HepG2 (cell line): ENCODE measurements around the gene NINJ2. TPM values are rescaled to one million over a fixed set of nuclear protein-coding genes. Genes with fewer than 3 reads are reported as not detected.

Experiments
- BCL6 ChIP-seq: IDR thresholded peaks from 2 replicates; pipeline ENCODE4 v1.6.1; 2016; ENCODE audit warnings: missing genetic modification reagents, missing compliant biosample characterization
- BRF2 ChIP-seq: sonication (generic); formaldehyde crosslinking; IDR thresholded peaks from 2 replicates; pipeline ENCODE4 v1.8.1; 2022; ENCODE audit warnings: mild to moderate bottlenecking, missing genetic modification reagents
- EHMT2 ChIP-seq: fragments of 200-600 bp; sonication (generic); IDR thresholded peaks from 2 replicates; pipeline ENCODE4 v1.7.0; 2017; ENCODE audit warnings: antibody characterized with exemption, low read depth, low read length, borderline replicate concordance
- GPN1 ChIP-seq: sonication (generic); formaldehyde crosslinking; IDR thresholded peaks from 2 replicates; pipeline ENCODE4 v1.5.1; 2020; ENCODE audit warnings: missing genetic modification reagents, borderline replicate concordance
- HMGA1 ChIP-seq: sonication (generic); formaldehyde crosslinking; conservative IDR thresholded peaks from 2 replicates; pipeline ENCODE4 v1.4.0; 2020; ENCODE audit warnings: missing genetic modification reagents
- HNRNPK ChIP-seq: fragments of 200-400 bp; formaldehyde crosslinking; IDR thresholded peaks from 2 replicates; pipeline ENCODE4 v1.6.1; 2018; ENCODE audit warnings: low read length, low read depth, moderate library complexity, mild to moderate bottlenecking; ENCODE audit not compliant: poor library complexity, severe bottlenecking
- MED1 ChIP-seq: sonication (generic); formaldehyde crosslinking; IDR thresholded peaks from 2 replicates; pipeline ENCODE4 v1.4.0; 2020; ENCODE audit warnings: missing genetic modification reagents
- MLX ChIP-seq: IDR thresholded peaks from 2 replicates; pipeline ENCODE4 v1.6.1; 2016
- NFATC3 ChIP-seq: sonication (generic); formaldehyde crosslinking; IDR thresholded peaks from 2 replicates; pipeline ENCODE4 v1.5.1; 2020; ENCODE audit warnings: mild to moderate bottlenecking, missing genetic modification reagents
- NR2F6 ChIP-seq, 2 experiments: IDR thresholded peaks; 2 replicates each; pipeline ENCODE4 v1.6.1; 2016; ENCODE audit warnings: antibody characterized with exemption in 1 of 2, mild to moderate bottlenecking in 1 of 2
- PITX1 ChIP-seq: sonication (generic); formaldehyde crosslinking; IDR thresholded peaks from 2 replicates; pipeline ENCODE4 v1.5.1; 2020; ENCODE audit warnings: mild to moderate bottlenecking, missing genetic modification reagents
- RARA ChIP-seq: IDR thresholded peaks from 2 replicates; pipeline ENCODE4 v1.6.1; 2016; ENCODE audit warnings: missing genetic modification reagents, missing compliant biosample characterization
- REL ChIP-seq: sonication (generic); formaldehyde crosslinking; conservative IDR thresholded peaks from 2 replicates; pipeline ENCODE4 v1.8.0; 2022; ENCODE audit warnings: mild to moderate bottlenecking, missing genetic modification reagents, moderate library complexity
- SKI ChIP-seq: fragments of 450-650 bp; IDR thresholded peaks from one replicate; pipeline ENCODE4 v1.6.1; 2018; ENCODE audit warnings: mild to moderate bottlenecking; ENCODE audit not compliant: partially characterized antibody
- SKIL ChIP-seq: sonication (generic); formaldehyde crosslinking; IDR thresholded peaks from 2 replicates; pipeline ENCODE4 v1.8.0; 2022; ENCODE audit warnings: missing genetic modification reagents, mild to moderate bottlenecking, moderate library complexity, borderline replicate concordance
- SOX6 ChIP-seq, 2 experiments: fragments of 450-650 bp in 1 of 2; sonication (generic) in 1 of 2; formaldehyde crosslinking in 1 of 2; IDR thresholded peaks; 2 replicates each; pipeline versions ENCODE4 v1.4.0 to v1.6.1; 2017 to 2020; ENCODE audit warnings: antibody characterized with exemption in 1 of 2, mild to moderate bottlenecking in 1 of 2, missing genetic modification reagents in 1 of 2
- TBX3 ChIP-seq: fragments of 450-650 bp; IDR thresholded peaks from 2 replicates; pipeline ENCODE4 v1.6.1; 2017; ENCODE audit warnings: antibody characterized with exemption, mild to moderate bottlenecking, inconsistent platforms, borderline replicate concordance
- ZBTB38 ChIP-seq: sonication (generic); formaldehyde crosslinking; IDR thresholded peaks from 2 replicates; pipeline ENCODE4 v1.5.1; 2020; ENCODE audit warnings: mild to moderate bottlenecking, missing genetic modification reagents
- ZNF597 ChIP-seq: sonication (generic); formaldehyde crosslinking; IDR thresholded peaks from 2 replicates; pipeline ENCODE4 v1.5.0; 2020; ENCODE audit warnings: missing genetic modification reagents
- ZNF710 ChIP-seq: sonication (generic); formaldehyde crosslinking; IDR thresholded peaks from 2 replicates; pipeline ENCODE4 v1.5.0; 2020; ENCODE audit warnings: mild to moderate bottlenecking, missing genetic modification reagents, borderline replicate concordance
- polyA plus RNA-seq, 8 experiments: library from polyadenylated mRNA; depleted of rRNA in 3 of 8; stranded (reverse) in 7 of 8; unstranded in 1 of 8; fragments of >200 nt; fragmentation: Illumina TruSeq in 4 of 8; extraction: Trizol in 4 of 8; gene quantifications; 2 replicates each; pipeline versions ENCODE4 v1.2.1 to v1.2.3, GENCODE V29; 2011 to 2016; ENCODE audit warnings: low read depth in 4 of 8, missing spikeins in 1 of 8, mixed read lengths in 1 of 8; ENCODE audit not compliant: insufficient read depth in 1 of 8
- total RNA-seq, 5 experiments: library from RNA; depleted of rRNA; stranded (reverse); fragments of >200 nt; fragmentation: Illumina TruSeq; extraction: Trizol; gene quantifications; 2 replicates each; pipeline ENCODE4 v1.2.3, GENCODE V29; 2016; ENCODE audit warnings: low read depth in 1 of 5

Gene NINJ2
- total and polyA plus RNA-seq, 2 of the 13 experiments (the other 11 are each of a cell fraction or from before 2014, with no cell fraction given), result 0.62 to 3.8 TPM

GRCh38 chr12:592024-592505, 71.2 kb downstream of the NINJ2 start (continued):
- TF ChIP-seq MED1 (CRISPR knock-in tag) (peak; percentile 41; the same call in 1 of the 2 replicates), RARA (CRISPR knock-in tag) (peak; percentile 69), HMGA1 (CRISPR knock-in tag) (no peak), SOX6 (IDR thresholded peaks at IDR 0.05) (no peak), SOX6 (CRISPR knock-in tag; IDR thresholded peaks at IDR 0.05) (0 out of 2 replicates have a peak, but pooled peaks have one; percentile 5), MLX (CRISPR knock-in tag) (no peak), NFATC3 (CRISPR knock-in tag) (no peak), ZNF710 (CRISPR knock-in tag) (0 out of 2 replicates have a peak, but pooled peaks have one; percentile 1), SKIL (CRISPR knock-in tag) (peak; percentile 35; the same call in 1 of the 2 replicates), HNRNPK (no peak), GPN1 (CRISPR knock-in tag) (no peak), NR2F6 (IDR thresholded peaks at IDR 0.05) (peak; percentile 3; the same call in 1 of the 2 replicates), NR2F6 (CRISPR knock-in tag; IDR thresholded peaks at IDR 0.05) (no peak), TBX3 (no peak), ZNF597 (CRISPR knock-in tag) (no peak), REL (0 out of 2 replicates have a peak, but pooled peaks have one; percentile 32), SKI (peak; percentile 37), BCL6 (CRISPR knock-in tag) (0 out of 2 replicates have a peak, but pooled peaks have one; percentile 26), EHMT2 (no peak), ZBTB38 (CRISPR knock-in tag) (0 out of 2 replicates have a peak, but pooled peaks have one; percentile 22), PITX1 (no peak), BRF2 (no peak)
- TF ChIP-seq, all 625 proteins: peak for 14
